Hematopoietic multipotent progenitor cell treated with erythropoietin and hydrocortisone succinate and interleukin-3 and kit ligand, for 8 days (in vitro differentiated cells): Measurements from ENCODE around the gene ANGPT4.

ENCODE experiments used
- DNase-seq: peaks from one replicate; pipeline ENCODE4 v3.0.0-alpha.2; 2015

The ANGPT4 gene, protein sequence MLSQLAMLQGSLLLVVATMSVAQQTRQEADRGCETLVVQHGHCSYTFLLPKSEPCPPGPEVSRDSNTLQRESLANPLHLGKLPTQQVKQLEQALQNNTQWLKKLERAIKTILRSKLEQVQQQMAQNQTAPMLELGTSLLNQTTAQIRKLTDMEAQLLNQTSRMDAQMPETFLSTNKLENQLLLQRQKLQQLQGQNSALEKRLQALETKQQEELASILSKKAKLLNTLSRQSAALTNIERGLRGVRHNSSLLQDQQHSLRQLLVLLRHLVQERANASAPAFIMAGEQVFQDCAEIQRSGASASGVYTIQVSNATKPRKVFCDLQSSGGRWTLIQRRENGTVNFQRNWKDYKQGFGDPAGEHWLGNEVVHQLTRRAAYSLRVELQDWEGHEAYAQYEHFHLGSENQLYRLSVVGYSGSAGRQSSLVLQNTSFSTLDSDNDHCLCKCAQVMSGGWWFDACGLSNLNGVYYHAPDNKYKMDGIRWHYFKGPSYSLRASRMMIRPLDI

DNA sequence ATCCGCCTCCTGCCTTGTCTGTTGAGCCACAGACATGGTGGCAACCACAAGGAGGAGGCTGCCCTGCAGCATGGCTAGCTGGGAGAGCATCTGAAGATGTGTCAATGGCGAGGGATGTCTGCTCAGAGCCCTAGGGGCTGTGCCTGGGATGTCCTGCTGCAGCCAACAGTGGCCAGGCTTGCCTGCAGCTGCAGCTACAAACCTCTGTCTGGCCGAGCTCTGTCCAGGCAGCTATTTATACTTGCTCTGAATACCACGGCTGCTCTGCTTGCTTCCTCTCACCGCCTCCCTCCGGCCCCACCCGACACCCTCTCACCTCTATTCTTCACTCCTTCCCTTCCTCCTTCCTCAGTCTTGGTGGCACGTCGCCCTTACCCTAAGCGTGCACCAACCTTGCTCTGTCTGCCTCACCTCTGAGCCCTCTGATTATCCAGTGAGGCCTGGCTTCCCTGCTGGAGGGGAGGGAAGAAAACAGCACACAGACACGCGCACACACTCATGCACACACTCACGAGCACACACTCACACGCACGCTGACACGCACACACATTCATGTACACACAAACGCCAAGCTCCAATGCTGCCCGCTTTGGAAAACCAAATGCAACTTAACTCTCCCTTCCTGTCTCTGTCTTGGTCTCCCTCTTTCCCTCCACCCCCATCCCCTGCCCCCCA lies at the start of gene ANGPT4:
Gene ANGPT4 (minus strand): TSS at position 210 of the 675 bp plus-strand sequence. CDS start 120 bp downstream, at position 90.
- DNase-seq: no peak

GRCh38 chr20:963795-964194 lies 47.7 kb upstream of the ANGPT4 start:
- no peak for DNase-seq

DNA sequence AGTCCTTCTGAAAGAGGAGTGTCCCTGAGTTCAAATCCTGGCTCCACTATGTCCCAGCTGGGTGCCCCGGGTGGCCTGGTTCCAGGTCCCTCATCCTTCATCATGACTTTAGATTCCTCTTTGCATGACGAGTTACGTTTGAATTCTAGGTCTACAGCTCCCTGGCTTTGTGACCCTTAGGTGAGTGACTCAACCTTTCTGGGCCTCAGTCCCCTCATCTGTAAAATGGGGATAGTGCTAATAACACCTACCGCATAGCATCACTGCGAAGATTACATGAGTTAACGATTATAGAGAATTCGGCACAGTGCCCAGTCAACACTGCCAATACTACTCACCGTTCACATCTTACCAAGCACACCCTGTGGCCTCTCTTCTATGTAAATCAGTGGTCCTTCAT lies 46.5 kb upstream of the ANGPT4 start:
- no peak for DNase-seq

- no peak for DNase-seq
Observed at GRCh38 chr20:962223-962622, 46.1 kb upstream of the ANGPT4 start.

- DNase-seq: no peak
Observed at GRCh38 chr20:961768-962167, 45.6 kb upstream of the ANGPT4 start.

GRCh38 chr20:959996-960615 lies 44.0 kb upstream of the ANGPT4 start:
- no peak for DNase-seq

DNA sequence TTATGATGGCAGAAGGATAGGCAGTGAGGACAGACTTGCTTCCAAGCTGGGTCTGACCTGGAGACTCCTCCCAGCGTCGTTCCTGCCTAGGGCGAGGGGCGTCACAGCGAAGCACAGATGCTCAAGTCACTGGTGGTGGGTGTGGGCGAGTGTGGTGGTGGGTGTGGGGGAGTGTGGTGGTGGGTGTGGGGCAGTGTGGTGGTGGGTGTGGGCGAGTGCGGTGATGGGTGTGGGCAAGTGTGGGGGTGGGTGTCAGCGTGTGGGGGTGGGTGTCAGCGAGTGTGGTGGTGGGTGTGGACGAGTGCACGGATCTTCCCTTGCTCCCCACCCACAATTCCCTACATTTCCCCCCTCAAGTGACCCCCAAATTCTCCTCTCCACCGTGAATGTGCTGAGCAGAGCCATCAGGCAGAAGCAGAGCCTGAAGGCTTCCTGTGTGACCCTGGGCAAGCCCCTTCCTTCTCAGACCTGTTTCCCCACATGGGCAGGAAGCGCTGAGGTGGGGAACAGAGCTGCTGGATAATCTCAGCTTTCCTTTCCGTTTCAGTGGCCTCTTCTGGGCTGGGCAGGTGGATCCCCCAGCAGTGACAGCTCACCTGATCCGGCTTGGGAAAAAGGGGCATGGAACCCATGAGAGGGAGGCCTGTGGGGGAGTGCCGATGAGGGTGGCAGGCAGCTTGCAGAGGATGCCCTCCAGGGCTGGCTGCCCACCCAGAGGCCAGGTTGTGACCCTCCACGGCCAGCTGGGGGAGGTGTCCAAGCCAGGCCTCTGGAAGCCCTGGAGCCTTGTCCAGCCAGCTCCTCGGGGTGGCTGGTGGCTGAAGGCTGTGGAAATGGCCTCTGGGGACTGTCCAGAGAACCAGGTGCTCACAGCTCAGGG lies 43.0 kb upstream of the ANGPT4 start:
- DNase-seq: no peak

DNA sequence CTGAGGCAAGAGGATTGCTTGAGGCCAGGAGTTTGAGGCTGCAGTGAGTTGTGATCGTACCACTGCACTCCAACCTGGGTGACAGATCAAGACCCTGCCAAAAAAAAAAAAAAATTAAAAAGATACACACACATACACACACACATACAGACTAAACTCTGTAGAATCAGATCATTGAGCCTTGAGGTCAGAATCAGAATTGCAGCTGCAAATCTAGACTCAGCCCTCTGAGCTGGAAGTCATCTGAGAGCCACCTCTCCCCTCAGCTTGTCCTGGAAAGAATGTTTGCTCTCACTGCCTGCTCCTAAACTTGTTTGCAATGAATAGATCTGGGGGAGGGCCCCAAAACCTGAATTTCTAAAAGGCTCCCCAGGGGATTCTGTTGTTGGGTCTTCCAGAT lies 41.4 kb upstream of the ANGPT4 start:
- no peak for DNase-seq

- DNase-seq: peak; percentile 71
Observed at GRCh38 chr20:956330-956951, 40.3 kb upstream of the ANGPT4 start.

DNA sequence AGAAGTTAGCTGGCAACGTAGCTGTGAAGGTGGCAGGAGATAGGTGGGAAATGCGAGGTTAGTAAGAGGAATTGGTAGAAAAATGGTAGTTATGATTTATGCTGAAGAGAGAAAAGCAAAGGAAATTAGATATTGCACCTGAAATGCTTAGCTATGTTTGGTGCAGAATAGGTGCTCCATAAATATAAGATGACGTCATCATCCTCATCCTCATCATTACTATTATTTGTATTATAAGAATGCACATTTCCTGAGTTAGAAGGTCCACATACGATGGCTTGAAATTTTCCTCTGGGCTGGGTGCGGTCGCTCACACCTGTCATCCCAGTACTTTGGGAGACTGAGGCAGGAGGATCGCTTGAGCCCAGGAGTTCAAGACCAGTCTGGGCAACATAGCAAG lies 39.5 kb upstream of the ANGPT4 start:
- no peak for DNase-seq

DNA sequence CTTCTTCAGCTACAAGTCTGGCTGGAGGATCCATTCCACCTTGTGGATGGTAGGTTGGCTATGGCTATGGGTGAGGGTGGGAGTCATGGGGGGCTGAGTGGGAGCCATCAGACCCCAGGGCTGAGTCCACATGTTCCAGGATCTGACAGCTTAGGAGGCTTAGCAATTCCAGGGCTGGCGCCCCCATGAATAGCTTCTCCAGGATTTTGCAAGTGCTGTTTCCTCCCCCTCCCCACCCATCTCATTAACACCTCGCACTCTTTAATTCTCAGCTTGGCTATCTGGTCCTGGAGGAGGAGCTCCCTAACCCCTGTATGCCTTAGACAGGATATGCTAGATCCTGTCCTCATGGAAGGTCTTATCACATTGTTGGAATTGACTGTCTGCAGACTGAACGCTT lies 39.0 kb upstream of the ANGPT4 start:
- no peak for DNase-seq

GRCh38 chr20:953742-954141 lies 37.6 kb upstream of the ANGPT4 start:
- DNase-seq: peak; percentile 13

DNA sequence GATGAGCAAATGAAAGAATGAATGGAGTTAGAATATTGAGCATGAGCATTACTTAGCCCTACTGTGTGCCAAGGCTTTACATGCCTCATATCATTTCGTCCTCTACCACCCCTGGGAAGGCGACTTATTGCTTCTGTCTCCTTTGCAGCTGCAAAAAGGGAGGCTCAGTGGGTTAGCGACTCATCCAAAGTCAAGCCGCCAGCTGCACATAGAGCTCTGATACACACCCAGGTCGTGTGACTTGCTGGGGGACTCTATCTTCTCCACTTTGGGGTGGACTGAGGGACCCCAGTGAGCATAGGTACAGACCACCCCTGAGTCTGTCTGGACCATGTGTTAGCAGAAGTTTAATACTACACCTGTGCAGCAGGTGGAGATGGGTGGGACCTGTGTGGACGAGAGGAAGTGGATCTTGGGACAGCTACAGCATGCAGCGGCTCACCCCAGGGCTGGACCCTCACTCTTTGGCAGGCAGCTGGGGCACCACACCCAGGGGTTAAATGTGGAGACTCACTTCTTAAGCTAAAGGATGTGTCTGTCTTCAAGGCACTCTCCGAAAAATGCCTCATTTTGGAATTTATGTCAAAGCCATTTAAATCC lies 36.2 kb upstream of the ANGPT4 start:
- DNase-seq: no peak

- DNase-seq: no peak
Observed at GRCh38 chr20:951384-952169, 35.4 kb upstream of the ANGPT4 start.

DNA sequence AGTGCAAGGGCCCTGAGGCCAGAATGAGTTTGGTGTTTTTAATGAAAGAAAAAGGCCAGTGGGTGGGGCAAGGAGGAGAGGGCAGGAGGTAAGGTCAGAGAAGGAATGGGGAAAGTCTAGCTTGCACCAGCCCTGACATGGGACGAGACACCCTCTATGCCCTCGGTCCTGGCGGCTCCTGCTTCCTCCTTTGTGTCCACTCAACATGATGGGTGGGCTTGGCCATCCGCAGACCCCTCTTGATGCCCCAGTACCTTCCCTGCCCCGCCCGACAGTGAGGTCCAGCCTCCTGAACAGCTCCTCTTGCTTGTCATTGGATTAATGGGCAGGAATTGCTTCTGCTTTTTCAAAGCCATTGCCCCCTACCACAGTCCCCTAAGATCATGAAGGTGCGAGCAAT lies 33.6 kb upstream of the ANGPT4 start:
- no peak for DNase-seq

DNA sequence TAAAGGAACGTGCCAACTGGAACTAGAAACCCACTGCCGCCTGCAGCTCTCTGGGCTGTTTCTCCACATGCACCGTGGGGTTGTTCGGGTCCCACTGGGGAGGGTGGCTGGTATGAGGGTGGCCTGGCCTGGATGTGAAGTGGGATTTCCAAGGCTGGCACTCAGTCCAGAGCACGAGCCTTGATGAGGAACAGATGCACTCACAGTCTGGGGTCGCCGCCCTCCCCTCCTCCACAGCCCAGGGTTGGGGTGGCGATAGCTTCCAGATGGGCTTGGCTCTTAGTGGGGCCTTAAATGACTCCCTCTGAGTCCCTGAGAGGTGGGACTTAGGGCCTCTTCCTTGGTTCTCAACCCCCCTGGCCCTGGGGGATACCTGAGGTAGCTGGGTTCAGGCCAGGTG lies 30.7 kb upstream of the ANGPT4 start:
- DNase-seq: no peak

DNA sequence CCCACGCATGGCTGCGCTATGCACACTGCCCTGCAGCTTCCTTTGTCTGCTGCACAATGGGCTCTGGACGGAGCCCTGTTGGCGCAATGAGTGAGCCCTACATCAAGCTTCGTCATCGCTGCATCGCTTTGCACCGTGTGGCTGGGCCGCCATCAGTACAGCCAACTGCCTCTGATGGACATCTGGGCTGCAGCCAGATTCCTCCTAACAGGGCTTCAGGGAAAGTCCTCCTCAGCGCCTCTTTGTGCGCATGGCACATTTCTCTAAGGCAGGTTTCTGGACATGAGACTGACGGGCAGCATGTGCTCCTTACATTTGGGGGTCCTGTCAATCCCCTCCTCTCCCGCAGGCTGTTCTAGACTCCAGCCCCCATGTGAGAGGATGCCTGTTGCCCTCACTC lies 29.7 kb upstream of the ANGPT4 start:
- DNase-seq: no peak

DNA sequence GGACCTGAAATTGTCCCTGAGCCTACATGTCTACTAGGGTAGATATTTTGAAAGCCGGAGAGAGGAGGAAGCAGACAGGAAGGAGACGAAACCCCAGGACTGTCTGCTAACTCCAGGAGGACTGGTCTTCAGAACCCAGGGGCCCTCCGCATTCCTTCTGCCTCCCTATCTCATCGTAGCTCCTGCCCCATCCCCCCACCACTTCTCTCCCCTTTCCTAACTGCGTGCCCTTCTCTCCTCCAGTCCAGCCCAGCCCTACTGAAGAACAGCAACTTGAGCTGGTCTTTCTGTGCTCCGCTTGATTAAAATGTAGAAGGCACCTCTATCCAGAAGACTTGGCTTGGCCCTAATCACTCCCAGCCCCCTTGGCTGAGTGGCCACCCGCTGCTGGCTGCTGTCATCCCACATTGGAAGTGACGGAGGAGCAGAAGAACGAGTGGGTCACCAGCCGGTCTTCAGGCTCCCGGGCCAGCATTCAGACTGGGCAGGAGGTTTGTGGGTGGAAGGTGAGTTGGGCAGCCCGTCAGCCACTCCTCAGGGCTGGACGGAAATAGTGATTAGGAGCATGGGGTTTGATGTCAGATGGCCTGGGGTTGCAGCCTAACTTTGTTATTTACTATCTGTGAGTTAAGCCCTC lies 28.8 kb upstream of the ANGPT4 start:
- DNase-seq: no peak

- no peak for DNase-seq
Observed at GRCh38 chr20:944148-944547, 28.0 kb upstream of the ANGPT4 start.

- no peak for DNase-seq
Observed at GRCh38 chr20:942611-943010, 26.5 kb upstream of the ANGPT4 start.

- DNase-seq: no peak
Observed at GRCh38 chr20:940926-941325, 24.8 kb upstream of the ANGPT4 start.
